HG02852 (cell line): ENCODE measurements around the gene COX6A2.

ENCODE experiments used
- ATAC-seq: cut with Tn5 transposase; IDR thresholded peaks from one replicate; pipeline ENCODE4 v1.9.1; 2021; ENCODE audit warnings: mild to moderate bottlenecking, moderate library complexity; ENCODE audit not compliant: unreplicated experiment

COX6A2 gene

DNA sequence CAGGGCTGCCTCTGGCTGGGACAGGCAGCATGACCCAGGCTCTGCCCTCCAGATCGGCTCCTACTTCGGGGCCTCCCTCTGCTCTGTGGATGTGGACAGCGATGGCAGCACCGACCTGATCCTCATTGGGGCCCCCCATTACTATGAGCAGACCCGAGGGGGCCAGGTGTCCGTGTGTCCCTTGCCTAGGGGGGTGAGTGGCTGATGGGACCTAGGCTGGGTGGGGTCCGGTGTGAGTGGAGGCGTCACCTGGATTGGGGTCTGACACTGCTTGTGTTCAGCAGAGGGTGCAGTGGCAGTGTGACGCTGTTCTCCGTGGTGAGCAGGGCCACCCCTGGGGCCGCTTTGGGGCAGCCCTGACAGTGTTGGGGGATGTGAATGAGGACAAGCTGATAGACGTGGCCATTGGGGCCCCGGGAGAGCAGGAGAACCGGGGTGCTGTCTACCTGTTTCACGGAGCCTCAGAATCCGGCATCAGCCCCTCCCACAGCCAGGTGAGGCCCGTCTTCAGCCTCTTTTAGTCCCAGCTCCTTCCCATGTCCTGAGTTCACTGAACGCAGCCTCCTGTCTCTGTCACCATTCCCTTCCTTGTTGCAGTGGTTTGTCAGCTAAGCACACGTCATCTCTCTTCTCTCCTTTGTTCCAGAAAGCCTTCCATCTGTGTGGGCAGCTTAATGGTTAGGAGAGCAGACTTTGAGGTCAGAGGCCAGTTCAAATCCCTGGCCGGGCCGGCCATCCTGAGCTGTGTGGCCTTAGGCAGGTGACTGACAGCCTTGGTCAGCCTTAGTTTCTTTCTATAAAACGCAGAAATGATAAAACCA lies 16.9 kb downstream of the COX6A2 start:
- no peak for ATAC-seq

DNA sequence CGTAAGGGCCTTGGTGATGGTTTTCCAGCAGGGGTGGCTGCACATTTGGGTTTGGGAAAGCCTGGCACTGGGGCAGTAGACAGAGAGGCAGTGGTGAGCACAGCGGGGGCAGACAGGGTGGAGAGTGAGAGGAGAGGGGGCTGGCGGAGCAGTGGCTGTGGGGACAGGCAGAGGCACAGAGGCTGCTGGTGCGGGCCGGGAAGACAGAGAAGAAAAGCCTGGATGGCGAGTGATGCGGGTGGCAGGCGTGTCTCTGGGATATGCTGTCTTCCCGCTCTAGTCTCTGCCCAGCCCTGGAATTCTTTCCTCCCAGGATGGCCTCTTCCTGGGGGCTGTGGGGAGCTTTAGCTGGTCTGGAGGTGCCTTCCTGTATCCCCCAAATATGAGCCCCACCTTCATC lies 18.1 kb downstream of the COX6A2 start:
- ATAC-seq, result no peak

DNA sequence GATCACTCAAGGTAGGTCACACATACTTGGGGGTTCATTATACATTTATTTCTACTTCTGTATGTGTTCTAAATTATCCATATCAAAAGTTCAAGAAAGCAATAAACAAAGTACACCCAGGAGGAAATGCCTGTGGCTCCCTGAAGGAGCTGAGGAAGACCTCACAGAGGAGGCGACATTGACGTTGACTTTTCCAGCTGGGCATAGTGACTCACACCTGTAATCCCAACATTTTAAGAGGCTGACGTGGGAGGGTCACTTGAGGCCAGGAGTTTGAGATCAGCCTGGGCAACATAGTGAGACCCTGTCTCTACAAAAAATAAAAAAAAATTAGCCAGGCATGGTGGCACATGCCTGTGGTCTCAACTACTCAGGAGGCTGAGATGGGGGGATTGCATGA lies 18.7 kb downstream of the COX6A2 start:
- no peak for ATAC-seq

DNA sequence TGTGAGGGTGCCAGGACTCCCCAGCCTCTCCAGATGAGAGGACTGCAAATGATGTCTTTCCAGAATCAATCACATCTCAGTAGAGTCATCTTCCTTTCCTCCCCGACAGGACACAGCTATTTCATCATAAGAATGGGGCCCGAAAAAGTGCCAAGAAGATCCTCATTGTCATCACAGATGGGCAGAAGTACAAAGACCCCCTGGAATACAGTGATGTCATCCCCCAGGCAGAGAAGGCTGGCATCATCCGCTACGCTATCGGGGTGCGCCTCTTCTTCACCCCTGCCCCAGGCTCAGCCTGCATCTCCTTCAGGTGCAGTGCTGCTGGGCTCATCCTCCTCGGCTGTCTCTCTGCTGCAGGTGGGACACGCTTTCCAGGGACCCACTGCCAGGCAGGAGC lies 20.8 kb downstream of the COX6A2 start:
- no peak for ATAC-seq

DNA sequence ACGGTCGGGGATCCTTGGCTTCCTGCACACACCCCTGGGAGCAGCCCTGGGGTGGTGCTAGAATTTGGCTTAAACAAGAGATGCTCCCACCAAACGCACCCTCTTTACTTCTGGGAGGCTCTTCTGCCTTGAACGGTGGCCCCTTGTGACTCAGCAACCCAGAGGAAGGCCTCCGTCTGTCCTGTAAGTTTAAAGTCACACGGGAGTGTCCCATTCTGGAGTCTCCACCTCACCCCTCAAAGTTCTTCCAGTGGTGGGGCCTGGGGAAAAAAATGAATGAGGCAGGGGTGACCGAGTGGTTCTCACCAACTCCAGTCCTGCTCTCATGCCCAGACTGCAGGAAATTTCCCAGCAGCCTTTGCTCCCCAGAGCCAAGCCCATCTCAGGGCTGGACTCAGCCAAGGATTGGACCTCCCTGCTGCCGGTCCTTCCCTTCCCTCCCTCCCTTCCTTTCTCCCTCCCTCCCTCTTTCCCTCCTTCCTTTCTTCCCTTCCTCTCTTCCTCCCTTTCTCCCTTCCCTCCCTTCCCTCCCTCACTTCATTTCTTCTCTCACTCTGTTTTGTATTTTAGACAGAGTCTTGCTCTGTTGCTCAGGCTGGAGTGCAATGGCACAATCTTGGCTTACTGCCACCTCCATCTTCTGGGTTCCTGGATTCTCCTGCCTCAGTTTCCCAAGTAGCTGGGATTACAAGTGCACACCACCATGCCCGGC lies 23.7 kb downstream of the COX6A2 start:
- no peak for ATAC-seq

DNA sequence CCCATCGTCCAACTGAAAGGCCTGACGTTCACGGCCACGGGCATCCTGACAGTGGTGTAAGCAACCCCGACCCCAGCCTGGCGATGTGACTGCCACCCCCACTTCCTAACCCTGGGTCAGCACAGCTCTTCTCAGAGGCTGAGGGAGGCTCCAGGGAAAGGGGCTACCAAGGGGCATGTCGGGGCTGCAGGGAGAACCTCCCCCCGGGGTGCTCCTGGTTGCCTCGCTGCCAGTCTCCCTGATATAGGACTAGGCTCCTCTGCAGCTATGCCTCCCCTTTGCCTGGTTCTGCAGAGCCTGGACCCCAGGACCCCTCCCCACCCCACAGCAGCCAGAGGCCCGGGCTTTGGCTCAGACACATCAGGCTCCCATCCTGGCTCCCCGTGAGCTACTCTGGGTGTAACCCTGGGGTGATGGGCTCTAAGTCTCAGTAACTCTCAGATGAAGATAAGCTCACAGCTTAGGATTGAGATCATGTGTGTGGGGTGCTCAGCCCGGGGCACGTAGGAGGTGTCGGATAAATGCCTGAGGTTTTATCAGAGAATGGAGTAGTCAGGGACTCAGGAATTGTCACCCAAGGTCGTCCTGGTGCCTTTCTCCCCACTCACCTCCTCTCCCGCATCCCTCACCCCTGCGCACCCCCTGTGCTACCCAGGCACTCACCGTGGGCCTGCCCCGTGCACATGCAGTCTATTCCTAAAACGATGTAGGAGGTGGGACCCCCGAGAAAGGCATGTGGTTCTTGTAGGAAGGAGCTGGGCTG lies 24.4 kb downstream of the COX6A2 start:
- no peak for ATAC-seq

DNA sequence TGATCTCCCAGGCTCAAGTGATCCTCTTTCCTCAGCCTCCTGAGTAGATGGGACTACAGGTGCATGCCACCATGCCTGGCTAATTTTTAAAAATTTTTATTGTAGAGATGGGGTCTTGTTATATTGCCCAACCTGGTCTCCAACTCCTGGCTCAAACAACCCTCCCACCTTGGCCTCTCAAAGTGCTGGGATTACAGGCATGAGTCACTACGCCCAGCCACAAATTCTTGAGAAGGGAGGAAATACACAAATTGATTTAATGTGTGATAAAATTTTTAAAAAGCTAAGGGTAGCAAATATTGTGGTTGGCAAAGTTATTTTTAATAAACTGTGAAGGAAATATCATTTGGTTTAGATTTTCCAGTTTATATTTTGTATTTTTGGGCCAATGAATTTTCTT lies 25.5 kb downstream of the COX6A2 start:
- no peak for ATAC-seq

DNA sequence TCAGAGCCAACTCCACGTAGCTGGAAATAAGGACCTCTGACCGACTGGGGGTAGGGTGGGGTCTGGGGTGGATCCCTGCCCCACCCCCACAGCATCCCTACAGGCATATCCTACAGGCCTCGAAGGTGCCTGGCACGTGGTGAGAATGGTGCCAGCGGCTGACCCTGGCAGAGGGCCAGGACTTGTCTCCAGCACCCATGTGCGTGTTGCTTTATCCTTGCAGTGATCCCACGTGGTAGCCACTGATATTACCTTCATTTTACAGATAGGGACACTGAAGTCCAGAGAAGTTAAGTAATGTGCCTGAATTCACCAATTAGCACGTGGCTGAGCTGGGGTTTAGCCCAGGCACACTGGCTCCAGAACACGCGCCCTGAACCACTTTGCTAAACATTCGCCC lies 26.7 kb downstream of the COX6A2 start:
- ATAC-seq, result no peak

DNA sequence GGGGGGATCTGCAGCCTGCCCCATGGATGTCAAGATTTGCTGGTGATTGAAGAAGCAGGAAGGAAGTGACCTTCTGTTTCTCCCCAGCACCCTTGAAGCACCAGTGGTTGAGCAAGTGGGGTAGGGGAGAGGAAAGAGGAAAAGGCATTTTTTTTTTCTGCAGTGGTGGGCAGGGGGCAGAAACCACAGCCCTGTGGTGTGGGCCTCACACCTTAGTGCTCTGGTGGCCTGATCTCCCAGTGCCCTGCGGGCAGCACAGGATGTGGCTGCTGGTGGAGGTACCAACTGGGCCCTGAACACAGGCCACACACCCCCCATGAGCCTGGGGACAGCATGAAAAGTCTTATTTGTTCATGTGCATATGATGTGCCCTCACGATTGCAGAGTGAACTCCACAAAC lies 28.0 kb downstream of the COX6A2 start:
- no peak for ATAC-seq

DNA sequence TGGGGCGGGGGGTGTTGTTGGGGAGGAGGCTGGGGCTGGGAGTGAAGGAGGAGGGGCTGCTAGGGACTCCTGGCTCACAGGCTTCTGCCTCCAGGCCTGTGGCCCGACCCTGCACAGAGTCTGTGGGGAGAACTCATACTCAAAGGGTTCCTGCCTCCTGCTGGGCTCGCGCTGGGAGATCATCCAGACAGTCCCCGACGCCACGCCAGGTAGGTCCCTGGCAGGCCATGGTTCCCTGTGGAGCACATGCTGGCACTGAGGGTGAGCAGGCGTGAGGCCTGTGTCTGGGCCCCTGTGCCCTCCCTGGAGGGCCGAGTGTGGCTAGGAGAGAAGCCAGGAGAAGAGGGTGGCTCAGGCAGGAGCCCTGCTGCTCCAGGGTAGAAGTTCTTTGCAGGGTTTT lies 30.5 kb downstream of the COX6A2 start:
- ATAC-seq, result no peak

DNA sequence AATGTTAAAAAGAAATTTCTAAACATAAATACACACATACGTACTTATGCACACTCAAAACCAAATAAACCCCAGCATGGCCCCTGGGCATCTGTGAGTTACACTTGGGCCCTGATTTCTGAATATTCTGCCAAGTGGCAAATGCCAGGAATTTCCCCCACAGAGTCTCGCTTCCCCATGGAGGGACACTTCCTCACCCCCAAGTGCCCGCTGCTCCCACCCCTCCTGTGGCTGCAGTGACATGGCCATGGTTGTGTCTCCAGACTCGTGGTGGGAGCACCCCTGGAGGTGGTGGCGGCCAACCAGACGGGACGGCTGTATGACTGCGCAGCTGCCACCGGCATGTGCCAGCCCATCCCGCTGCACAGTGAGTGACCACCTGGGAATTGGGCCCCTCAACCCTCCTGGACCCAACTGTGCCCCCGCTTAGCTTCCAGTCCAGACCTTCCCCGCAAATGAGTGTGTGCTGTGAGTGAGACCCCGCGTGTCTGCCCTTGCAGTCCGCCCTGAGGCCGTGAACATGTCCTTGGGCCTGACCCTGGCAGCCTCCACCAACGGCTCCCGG lies 31.0 kb downstream of the COX6A2 start:
- ATAC-seq, result no peak

DNA sequence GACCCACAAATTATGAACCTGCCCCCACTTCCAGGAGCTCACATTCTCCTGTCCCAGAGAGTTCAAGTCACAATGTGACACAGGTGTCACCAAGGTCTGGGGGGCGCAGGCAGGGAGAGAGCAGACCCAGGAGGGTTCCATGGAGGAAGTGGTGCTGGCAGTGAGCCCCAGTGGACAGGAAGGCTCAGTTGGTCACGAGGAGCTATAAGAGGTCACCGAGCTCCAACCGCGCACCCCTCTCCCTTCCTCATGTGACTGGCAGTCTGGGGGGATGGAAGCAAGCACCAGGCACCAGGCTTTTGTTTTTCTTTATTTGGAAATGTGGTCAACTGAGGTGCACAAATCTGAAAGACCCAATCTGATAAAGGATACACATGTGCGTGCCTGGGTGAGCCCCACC lies 32.5 kb downstream of the COX6A2 start:
- no peak for ATAC-seq

DNA sequence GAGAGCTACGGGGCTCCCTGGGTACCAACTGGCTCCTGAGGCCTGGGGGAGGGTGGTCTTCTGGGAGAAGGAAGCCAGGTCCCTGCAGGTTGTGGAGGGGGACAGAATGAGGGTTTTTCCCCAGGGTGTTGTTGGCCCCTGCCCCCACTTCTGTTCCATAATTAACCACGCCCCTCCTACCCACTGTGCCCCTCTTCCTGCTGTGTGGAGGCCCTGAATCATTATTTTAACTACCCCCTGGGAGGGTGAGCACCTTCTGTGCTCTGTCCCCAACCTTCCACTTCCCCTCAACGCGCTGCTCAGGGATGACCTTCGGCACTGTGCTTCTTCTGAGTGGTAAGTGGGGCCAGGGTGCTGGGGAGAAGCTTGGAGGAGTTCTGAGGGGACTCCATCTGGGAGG lies 35.1 kb downstream of the COX6A2 start, which contains the start of gene ITGAD:
ITGAD (plus strand) TSS at position 280 of the 400 bp plus-strand sequence; CDS start at position 306, 26 bp downstream.
- no peak for ATAC-seq

DNA sequence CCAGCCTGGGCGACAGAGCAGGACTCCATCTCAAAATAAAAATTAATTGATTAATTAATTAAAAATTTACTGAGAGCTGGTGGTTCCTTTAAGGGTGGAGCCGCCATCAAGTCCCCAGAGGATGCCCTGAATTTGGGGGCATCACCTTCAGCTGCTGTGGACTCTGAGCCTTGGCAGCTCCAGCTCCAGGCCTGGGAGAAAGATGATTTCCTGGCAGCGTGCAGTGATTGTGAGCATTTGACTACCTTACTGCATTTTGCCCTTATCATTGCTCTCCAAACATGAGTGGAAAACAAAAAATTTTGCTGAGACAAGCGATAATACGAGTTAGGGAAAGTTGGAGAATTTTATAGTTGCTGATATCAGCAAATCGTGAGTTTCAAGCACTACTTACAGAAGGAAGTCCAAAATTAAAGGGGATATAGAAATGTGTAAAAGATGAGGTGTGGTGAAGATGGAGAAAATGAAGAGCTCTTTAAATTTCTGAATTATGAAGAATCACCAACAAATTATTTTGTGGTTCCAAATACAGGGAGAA lies 37.6 kb downstream of the COX6A2 start:
- ATAC-seq, result no peak

DNA sequence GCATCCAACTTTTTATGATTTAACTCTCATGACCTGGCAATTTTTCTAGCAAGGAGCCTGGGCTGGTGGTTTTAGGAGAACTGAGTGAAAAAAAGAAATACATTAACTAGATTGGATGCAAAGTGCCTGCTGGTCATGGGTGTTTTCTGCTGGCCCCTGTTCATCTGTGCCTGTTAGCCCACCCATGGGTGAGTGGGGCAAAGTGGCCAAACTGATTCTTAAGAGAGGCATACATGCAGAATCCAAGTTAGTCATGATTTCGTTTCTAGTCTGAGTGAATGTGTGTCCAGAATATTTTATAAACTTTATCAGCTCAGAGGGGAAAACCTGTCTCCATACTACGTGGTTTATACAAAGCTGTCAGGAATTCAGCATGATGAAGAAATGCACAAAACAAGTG lies 39.6 kb downstream of the COX6A2 start:
- no peak for ATAC-seq

DNA sequence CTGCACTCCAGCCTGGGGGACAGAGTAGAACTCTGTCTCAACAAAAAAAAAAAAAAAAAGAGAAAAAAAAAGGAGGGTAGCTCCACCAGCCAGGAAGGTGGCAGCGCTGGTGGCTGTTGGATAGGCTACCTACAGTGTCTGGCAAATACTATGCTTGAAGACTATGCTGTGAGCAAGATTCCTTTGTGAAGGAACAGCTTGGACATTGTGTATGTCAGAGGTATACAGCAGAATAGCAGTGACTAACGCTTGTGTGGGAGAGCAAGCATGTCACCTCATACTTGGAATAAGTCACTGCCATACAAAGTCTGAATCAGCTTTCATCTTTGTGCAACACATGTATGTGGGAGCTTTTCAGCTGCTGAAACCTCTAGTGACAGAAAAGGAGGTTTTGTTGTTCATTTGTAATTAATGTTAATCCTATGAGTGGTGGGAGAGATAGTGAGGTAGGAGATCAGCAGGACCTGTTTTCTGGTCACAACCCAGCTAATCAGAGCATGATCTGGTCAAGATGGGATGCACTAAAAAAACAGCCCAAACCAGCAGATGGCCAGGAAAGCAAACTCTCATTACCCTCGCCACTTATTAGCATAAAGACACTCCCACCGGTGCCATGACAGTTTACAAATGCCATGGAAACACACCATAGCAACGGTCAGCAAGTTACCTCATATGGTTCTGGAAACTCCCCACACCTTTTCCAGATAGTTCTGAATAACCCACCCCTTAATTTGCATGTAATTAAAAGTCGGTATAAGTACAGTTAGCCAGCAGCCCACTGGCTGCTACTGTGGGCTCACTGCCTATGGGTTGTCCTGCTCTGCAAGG lies 41.8 kb downstream of the COX6A2 start:
- no peak for ATAC-seq

DNA sequence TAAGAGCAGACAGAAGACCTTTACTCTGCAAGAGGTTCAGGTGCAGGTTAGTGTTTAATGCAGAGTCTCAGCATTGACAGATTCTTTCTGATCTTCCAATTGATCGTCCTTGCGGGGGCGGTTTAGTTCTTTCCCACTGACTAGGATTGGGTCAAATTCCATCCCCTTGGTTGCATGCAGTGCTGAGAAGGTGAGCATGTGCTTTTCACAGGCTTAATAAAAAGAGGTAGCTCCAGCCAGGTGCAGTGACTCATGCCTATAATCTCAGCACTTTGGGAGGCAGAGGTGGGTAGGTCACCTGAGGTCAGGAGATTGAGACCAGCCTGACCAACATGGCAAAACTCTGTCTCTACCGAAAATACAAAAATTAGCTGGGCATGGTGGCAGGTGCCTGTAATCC lies 42.5 kb downstream of the COX6A2 start:
- ATAC-seq, result no peak

DNA sequence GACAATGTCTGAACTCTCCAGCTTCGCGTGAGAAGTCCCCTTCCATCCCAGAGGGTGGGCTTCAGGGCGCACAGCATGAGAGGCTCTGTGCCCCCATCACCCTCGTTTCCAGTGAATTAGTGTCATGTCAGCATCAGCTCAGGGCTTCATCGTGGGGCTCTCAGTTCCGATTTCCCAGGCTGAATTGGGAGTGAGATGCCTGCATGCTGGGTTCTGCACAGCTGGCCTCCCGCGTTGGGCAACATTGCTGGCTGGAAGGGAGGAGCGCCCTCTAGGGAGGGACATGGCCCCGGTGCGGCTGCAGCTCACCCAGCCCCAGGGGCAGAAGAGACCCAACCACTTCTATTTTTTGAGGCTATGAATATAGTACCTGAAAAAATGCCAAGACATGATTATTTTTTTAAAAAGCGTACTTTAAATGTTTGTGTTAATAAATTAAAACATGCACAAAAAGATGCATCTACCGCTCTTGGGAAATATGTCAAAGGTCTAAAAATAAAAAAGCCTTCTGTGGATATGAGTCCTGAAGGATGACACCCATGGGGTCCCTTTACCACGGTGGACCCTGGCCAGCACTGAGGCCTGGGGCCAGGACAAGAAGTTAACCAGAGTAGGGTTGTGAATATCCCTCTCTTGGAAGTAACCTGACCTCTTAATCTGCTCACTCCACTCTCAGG lies 45.5 kb downstream of the COX6A2 start:
- ATAC-seq, result no peak

DNA sequence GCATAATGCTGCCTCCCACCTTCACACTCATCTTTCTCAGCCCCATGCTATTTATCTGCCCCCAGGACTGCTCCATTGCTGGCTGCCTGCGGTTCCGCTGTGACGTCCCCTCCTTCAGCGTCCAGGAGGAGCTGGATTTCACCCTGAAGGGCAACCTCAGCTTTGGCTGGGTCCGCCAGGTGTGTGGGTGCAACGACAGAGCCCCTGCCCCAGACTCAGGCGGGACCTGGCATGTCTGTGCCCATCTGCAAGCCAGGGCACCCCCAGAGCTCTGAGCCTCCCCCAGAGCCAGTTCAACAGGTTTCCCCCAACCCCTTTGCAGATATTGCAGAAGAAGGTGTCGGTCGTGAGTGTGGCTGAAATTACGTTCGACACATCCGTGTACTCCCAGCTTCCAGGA lies 48.0 kb downstream of the COX6A2 start:
- no peak for ATAC-seq
